Measurements from ENCODE around the gene MAPK1. TPM values are rescaled to one million over a fixed set of nuclear protein-coding genes. Genes with fewer than 3 reads are reported as not detected.
"Not testable (repeated sequence)": the region's sequence is repeated elsewhere in the genome, so short reads cannot be mapped to it uniquely, and the experiment has no call there.

The MAPK1 gene
- total RNA-seq (100 to 1,000 TPM; 114 to 117 TPM), polyA plus RNA-seq (10 to 100 TPM; 73.8 to 81.5 TPM)

GRCh38 chr22:21867528-21868266 lies at the start of gene MAPK1:
Gene MAPK1 (minus strand): TSS chr22:21867645. CDS start chr22:21867440, 205 bp downstream.
- H3K9me3 ChIP-seq (ENCODE audit: control insufficient read depth in 1 of 2, low read length in 2 of 2), result no peaks in the 10 kb centered on the region
- H3K4me3 Mint-ChIP-seq, result peak within 1 kb of the TSS; percentile 94 to 99 (median 96)
- peak within 1 kb of the TSS; percentile 78 to 90 for H3K4me3 ChIP-seq (ENCODE audit: low read length in 2 of 2)
- H3K4me1 ChIP-seq (ENCODE audit: insufficient read depth, low read length), result peaks cover 44% of the 10 kb centered on the region
- H3K36me3 ChIP-seq (ENCODE audit: insufficient read depth, low read length), result no peaks in the 10 kb centered on the region
- ChIA-PET POLR2A (ENCODE audit: partially characterized antibody) (interaction anchor here (0.6 to 2.1 kb wide), 9 partner anchors 8 to 238 kb away, joined by 3 to 12 read pairs (median 6); partner anchors contain the start of genes YDJC and YPEL1), CTCF (ENCODE audit: partially characterized antibody) (no interaction called here)
- peaks cover 34 to 54% (median 41%) of the 10 kb centered on the region in 4 donors for H3K4me1 Mint-ChIP-seq
- intact Hi-C loops (cut with micrococcal nuclease), result loop anchor here (1.0 to 2.0 kb wide), 4 partner anchors 51 to 154 kb away; partner anchors contain the start of genes PPM1F and YPEL1
- no peaks in the 10 kb centered on the region for H3K27me3 ChIP-seq (ENCODE audit: insufficient read depth, low read length)
- DNase-seq, result peak; percentile 91 to 93 (median 92)
- peaks cover 0 to 2% (median 0%) of the 10 kb centered on the region in 8 donors for H3K9me3 Mint-ChIP-seq
- peaks cover 5 to 10% of the 10 kb centered on the region in 2 donors for H3K36me3 Mint-ChIP-seq
- no peaks in the 10 kb centered on the region for H3K27me3 Mint-ChIP-seq
- peak within 1 kb of the TSS; percentile 85 for H3K27ac ChIP-seq (ENCODE audit: low read depth, low read length)
- H3K27ac Mint-ChIP-seq, result peak within 1 kb of the TSS; percentile 92 to 99 (median 96)

- Mint-ChIP-seq H3K9me3 (no peaks in the 10 kb centered on the region), H3K36me3 (no peaks in the 10 kb centered on the region), H3K4me1 (no peaks in the 10 kb centered on the region), H3K27me3 (no peaks in the 10 kb centered on the region), H3K4me3 (no peak overlapping the region), H3K27ac (peak overlapping the region in 1 of 7 donors; percentile 64)
- Histone ChIP-seq H3K4me3 (ENCODE audit: low read length in 2 of 2) (no peak overlapping the region), H3K27me3 (ENCODE audit: insufficient read depth, low read length) (no peaks in the 10 kb centered on the region), H3K9me3 (ENCODE audit: control insufficient read depth in 1 of 2, low read length in 2 of 2) (no peaks in the 10 kb centered on the region), H3K4me1 (ENCODE audit: insufficient read depth, low read length) (no peaks in the 10 kb centered on the region), H3K27ac (ENCODE audit: low read depth, low read length) (no peak overlapping the region), H3K36me3 (ENCODE audit: insufficient read depth, low read length) (no peaks in the 10 kb centered on the region)
- no peak for DNase-seq
- intact Hi-C loops (cut with micrococcal nuclease), result no loop called here
- POLR2A ChIA-PET (ENCODE audit: partially characterized antibody), result no interaction called here
- CTCF ChIA-PET (ENCODE audit: partially characterized antibody), result interaction anchor here (0.5 to 1.6 kb wide), 2 partner anchors 149 to 1551 kb away, joined by 3 read pairs; no protein-coding TSS in a partner anchor
These were observed 49.0 kb upstream of the MAPK1 start for GRCh38 chr22:21916309-21916918.

- no peak for DNase-seq
- H3K27ac Mint-ChIP-seq, result no peak overlapping the region
- H3K4me3 ChIP-seq (ENCODE audit: low read length in 2 of 2), result no peak overlapping the region
These were observed 48.3 kb upstream of the MAPK1 start for GRCh38 chr22:21915624-21916308.

GRCh38 chr22:21914033-21914642 lies 46.7 kb upstream of the MAPK1 start:
- H3K27me3 Mint-ChIP-seq; H3K4me3 ChIP-seq (ENCODE audit: low read length in 2 of 2); intact Hi-C loops (cut with micrococcal nuclease); H3K27me3 ChIP-seq (ENCODE audit: insufficient read depth, low read length); H3K4me1 Mint-ChIP-seq; H3K4me1 ChIP-seq (ENCODE audit: insufficient read depth, low read length); H3K36me3 Mint-ChIP-seq; H3K9me3 Mint-ChIP-seq; POLR2A ChIA-PET (ENCODE audit: partially characterized antibody); H3K36me3 ChIP-seq (ENCODE audit: insufficient read depth, low read length); DNase-seq; H3K4me3 Mint-ChIP-seq; H3K27ac ChIP-seq (ENCODE audit: low read depth, low read length); H3K9me3 ChIP-seq (ENCODE audit: control insufficient read depth in 1 of 2, low read length in 2 of 2): not testable (repeated sequence)
- CTCF ChIA-PET (ENCODE audit: partially characterized antibody), result interaction anchor here (1.0 kb wide), 1 partner anchor 10 kb away, joined by 3 read pairs; no protein-coding TSS in a partner anchor
- H3K27ac Mint-ChIP-seq, result peak overlapping the region in 1 of 7 donors; percentile 41

More at GRCh38 chr22:21915624-21916308, 48.3 kb upstream of the MAPK1 start:
- Histone ChIP-seq H3K27ac (ENCODE audit: low read depth, low read length) (no peak overlapping the region), H3K36me3 (ENCODE audit: insufficient read depth, low read length) (no peaks in the 10 kb centered on the region), H3K9me3 (ENCODE audit: control insufficient read depth in 1 of 2, low read length in 2 of 2) (no peaks in the 10 kb centered on the region), H3K27me3 (ENCODE audit: insufficient read depth, low read length) (no peaks in the 10 kb centered on the region), H3K4me1 (ENCODE audit: insufficient read depth, low read length) (no peaks in the 10 kb centered on the region)
- H3K36me3 Mint-ChIP-seq, result no peaks in the 10 kb centered on the region
- POLR2A ChIA-PET (ENCODE audit: partially characterized antibody), result no interaction called here
- no peaks in the 10 kb centered on the region for H3K9me3 Mint-ChIP-seq
- no peak overlapping the region for H3K4me3 Mint-ChIP-seq
- intact Hi-C loops (cut with micrococcal nuclease), result no loop called here
- no peaks in the 10 kb centered on the region for H3K4me1 Mint-ChIP-seq
- CTCF ChIA-PET (ENCODE audit: partially characterized antibody), result interaction anchor here (0.5 to 1.0 kb wide), 2 partner anchors 57 to 1550 kb away, joined by 3 read pairs; no protein-coding TSS in a partner anchor
- no peaks in the 10 kb centered on the region for H3K27me3 Mint-ChIP-seq

- H3K4me1 Mint-ChIP-seq; POLR2A ChIA-PET (ENCODE audit: partially characterized antibody); H3K27ac Mint-ChIP-seq; H3K27me3 Mint-ChIP-seq; H3K9me3 Mint-ChIP-seq; H3K27ac ChIP-seq (ENCODE audit: low read depth, low read length); CTCF ChIA-PET (ENCODE audit: partially characterized antibody); H3K27me3 ChIP-seq (ENCODE audit: insufficient read depth, low read length); H3K4me3 ChIP-seq (ENCODE audit: low read length in 2 of 2); intact Hi-C loops (cut with micrococcal nuclease); H3K4me1 ChIP-seq (ENCODE audit: insufficient read depth, low read length); H3K9me3 ChIP-seq (ENCODE audit: control insufficient read depth in 1 of 2, low read length in 2 of 2); H3K4me3 Mint-ChIP-seq; DNase-seq; H3K36me3 Mint-ChIP-seq; H3K36me3 ChIP-seq (ENCODE audit: insufficient read depth, low read length): not testable (repeated sequence)
These were observed 42.9 kb upstream of the MAPK1 start for GRCh38 chr22:21910367-21910766.

- ChIA-PET CTCF (ENCODE audit: partially characterized antibody) (no interaction called here), POLR2A (ENCODE audit: partially characterized antibody) (no interaction called here)
- DNase-seq, result no peak
- Mint-ChIP-seq H3K4me3 (no peak overlapping the region), H3K36me3 (no peaks in the 10 kb centered on the region), H3K27ac (peak overlapping the region in 1 of 7 donors; percentile 14), H3K27me3 (no peaks in the 10 kb centered on the region), H3K9me3 (no peaks in the 10 kb centered on the region), H3K4me1 (no peaks in the 10 kb centered on the region)
- no peaks in the 10 kb centered on the region for H3K4me1 ChIP-seq (ENCODE audit: insufficient read depth, low read length)
- no peak overlapping the region for H3K4me3 ChIP-seq (ENCODE audit: low read length in 2 of 2)
- H3K36me3 ChIP-seq (ENCODE audit: insufficient read depth, low read length), result no peaks in the 10 kb centered on the region
- H3K27ac ChIP-seq (ENCODE audit: low read depth, low read length), result no peak overlapping the region
- H3K9me3 ChIP-seq (ENCODE audit: control insufficient read depth in 1 of 2, low read length in 2 of 2), result no peaks in the 10 kb centered on the region
- no peaks in the 10 kb centered on the region for H3K27me3 ChIP-seq (ENCODE audit: insufficient read depth, low read length)
- intact Hi-C loops (cut with micrococcal nuclease), result no loop called here
These were observed 42.4 kb upstream of the MAPK1 start for GRCh38 chr22:21909871-21910270.
